Activated T-cell treated with anti-CD3 and anti-CD28 coated beads for 1 hour (primary cell): ENCODE data around the gene RASSF4.

Source experiments
- DNase-seq: peaks from one replicate; pipeline ENCODE4 v3.0.0-alpha.2; 2020; ENCODE audit warnings: low read depth

The RASSF4 gene

DNA sequence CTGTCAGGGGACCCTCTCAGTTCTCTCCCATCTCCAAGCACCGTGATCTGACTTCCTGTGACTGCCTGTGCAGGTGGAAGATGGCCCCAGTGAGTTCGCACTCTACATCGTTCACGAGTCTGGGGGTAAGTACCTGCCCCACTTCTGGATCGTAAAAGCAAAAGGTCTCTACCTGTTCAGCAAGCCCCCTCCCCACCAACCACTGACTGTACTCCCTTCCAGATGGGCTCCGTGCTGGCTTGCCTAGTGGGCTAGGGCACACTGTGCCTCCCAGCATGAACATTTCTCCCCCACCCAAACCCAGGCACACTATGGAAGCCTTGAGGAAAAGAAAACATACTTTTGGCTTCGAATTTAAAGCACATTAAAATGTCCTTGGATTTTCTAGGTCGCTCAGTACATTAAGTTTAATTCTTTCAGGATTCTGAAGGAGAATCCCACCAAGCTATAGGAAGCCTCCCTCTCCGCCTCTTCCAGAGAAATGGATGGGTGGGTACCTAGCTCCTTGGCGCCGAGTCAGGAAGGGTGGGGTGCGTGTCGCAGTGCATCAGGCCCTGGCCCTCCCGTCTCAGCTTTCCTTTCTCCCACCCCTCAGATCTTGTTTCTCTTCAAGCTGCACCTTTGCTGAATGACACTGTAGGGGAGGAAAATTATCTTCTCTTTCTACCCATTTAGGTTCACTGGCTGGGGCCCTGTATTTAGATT lies 30.1 kb downstream of the RASSF4 start:
- DNase-seq: no peak

DNA sequence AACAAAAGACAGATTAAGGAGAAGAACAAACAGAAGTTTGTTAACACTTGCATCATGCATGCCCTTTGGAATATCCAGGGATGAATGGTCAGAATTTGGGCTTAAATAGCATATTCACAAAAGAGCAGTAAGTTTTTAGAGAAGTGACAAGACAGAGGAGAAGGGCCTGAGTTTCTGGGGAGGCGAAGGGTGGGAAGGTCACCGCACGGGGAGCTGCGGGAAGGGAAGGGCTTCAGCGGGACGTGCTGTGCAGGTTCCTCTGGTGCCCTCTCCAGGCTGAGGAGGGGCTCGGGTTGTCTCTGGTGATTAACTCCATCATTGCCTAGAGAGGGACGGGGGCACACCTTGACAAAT lies 30.7 kb downstream of the RASSF4 start:
- DNase-seq: no peak

DNA sequence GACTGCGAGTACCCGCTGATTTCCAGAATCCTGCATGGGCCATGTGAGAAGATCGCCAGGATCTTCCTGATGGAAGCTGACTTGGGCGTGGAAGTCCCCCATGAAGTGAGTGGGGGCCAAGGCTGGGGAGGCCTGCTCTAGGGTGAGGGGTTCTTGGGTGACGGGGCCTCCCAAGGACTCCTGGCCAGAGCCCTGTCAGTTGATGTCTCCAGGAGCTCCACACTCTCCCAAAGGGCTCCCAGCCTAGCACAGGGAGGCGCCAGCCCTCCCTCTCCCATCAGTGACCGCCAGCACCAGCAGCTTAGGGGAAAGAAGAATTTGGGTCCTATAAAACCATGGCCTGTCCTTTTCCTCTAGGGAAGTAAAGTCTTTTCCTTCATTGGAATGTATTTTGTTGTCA lies 31.4 kb downstream of the RASSF4 start:
- DNase-seq: no peak

DNA sequence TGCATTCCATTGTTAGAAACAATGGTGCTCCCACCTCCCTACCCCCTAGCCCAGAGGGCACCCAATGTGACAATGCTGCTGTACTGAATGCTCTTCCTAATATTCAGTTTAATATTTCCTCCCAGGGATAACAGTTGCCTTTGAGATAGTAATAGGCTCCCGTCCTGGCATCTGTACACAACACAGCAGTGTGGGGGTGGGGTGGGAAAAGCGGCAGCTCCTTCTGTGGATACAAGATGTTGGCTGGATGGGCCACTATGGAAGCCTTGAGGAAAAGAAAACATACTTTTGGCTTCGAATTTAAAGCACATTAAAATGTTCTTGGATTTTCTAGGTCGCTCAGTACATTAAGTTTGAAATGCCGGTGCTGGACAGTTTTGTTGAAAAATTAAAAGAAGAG lies 32.0 kb downstream of the RASSF4 start:
- no peak for DNase-seq

DNA sequence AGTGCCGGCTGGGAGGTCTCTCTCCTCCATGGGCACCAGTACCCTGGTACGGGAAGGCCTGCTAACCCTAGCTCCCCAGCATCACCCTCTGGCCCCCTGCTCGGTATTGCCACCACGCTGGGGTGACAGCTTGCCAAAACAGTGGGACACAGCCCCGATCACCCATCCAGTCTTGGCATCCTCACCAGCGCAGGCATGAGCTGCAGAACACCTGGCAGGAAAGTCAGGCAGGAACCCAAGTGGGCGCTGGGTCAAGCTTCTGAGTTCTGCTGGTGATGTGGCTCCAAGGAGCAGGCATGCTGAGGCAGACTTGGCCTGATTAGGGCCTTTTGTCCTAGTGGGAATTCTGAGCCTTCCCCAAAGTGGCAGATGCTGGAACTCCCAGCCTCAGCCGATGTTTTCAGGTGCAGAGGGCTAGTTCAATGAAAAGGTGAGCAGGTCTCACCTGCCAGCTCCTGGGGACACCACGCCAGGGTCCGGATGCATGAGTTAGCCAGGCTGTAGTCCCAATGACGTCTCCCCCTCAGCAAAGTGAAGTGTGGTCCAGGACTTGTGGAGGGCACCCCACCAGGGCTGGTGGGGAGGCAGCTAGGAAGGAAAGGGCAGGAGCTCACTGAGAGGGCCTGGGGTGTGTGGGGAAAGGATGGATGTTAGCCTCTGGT lies 32.6 kb downstream of the RASSF4 start:
- no peak for DNase-seq

DNA sequence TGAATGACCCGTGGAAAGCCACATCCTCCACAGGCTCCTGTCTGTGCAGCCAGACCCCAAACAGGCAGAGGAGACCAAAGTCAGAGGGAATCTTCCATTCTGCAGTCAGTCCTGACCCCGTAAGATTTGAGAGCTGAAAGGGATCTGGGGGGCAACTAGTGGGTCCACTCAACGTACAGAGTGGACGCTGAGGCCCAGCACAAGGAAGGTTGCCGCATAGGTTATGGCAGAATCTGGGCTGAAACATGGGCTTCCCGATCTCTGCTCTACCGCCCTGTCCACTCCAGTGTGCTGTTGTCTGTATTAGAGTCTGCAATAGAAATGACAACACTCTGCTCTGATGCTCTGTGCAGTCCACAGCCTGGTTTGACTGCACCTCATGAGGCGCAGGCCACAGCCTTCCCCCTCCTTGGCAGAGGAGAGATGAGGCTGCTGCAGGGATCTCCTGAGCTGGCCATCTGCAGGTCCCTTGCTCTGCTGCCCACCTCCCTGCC lies 33.2 kb downstream of the RASSF4 start:
- no peak for DNase-seq

DNA sequence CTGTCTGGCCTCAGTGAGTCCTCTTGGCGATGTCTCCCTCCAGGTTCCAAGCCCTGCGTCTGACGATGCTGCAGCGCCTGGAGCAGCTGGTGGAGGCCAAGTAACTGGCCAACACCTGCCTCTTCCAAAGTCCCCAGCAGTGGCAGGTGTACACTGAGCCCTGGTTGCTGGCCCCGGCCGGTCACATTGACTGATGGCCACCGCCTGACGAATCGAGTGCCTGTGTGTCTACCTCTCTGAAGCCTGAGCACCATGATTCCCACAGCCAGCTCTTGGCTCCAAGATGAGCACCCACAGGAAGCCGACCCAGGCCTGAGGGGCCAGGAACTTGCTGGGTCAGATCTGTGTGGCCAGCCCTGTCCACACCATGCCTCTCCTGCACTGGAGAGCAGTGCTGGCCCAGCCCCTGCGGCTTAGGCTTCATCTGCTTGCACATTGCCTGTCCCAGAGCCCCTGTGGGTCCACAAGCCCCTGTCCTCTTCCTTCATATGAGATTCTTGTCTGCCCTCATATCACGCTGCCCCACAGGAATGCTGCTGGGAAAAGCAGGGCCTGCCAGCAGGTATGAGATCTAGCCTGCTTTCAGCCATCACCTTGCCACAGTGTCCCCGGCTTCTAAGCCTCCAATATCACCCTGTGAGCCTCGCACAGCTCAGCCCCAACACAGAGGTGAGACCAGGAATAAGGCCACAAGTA lies 33.8 kb downstream of the RASSF4 start:
- DNase-seq: no peak

DNA sequence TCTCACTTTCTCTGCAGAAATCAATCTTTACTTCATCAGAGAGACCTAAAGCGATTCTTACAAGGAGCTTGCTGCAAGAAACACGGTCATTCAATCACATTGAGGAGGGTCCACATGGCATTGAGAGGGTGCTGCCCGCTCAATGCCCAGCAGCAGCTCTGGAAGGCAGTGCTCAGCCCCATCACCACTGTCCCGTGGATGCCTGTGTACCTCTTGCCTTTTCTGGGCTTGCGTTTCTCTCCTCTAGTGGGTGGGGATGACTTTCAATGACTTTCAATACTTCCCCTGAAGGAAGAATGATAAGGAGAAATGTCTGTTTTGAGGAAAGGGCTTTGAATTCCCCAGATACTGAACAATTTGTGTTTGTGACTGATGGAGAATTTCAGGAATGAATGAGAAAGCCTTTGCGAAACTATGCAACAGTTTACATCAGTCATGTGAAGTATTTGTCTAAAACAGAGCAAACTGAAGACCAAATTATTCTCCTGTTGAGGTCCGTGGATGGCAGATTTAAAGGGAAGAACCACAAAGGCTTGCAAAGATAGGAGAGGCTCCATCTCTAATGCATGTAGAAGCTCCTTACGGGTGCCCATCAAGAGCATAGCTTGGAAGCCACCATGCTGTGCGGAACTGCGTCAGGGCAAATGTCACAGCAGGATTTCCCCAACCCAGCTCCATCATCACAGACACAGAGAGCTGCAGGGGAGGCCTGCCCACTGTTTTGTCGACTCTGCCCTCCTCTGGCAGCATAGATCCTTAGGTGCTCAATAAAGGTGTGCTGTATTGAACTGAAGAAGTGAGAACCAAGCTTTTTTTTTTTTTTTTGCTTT lies 34.5 kb downstream of the RASSF4 start:
- no peak for DNase-seq

DNA sequence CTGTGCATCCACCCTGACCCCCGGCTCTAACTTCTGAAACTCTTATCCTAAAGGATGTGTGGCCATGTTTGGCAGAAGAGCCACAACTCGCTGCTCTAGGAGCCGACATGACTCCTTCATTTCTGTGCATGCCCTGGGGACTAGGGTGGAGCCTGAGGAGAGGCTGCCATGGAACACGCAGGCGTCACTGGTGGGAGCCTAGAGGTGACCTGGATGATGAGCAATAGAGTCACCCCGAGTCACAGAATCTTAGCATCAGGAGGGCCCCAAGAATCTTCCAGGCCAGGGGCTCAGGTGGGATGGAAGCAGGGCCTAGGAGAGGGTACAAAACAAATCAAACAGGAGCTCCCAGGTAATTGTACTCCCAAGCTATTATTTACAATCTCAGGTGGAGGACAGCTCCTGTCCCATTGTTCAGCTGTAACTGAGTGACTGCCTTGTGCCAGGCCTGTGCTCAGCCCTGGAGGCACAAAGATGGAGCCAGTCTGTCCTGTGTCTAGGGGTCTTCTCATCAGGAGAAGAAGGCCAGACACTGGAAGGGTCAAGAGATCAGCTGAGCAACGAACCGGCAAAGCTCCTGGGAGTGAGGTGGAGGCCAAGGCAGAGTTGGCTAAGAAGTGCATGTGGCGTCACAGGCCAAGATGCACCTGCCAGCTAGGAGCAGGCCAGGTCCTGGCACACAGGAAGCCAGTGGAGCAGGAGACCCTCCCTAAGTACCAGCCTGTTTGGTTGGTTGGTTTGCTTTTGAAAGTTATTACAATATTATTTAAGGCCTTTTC lies 35.3 kb downstream of the RASSF4 start:
- no peak for DNase-seq

DNA sequence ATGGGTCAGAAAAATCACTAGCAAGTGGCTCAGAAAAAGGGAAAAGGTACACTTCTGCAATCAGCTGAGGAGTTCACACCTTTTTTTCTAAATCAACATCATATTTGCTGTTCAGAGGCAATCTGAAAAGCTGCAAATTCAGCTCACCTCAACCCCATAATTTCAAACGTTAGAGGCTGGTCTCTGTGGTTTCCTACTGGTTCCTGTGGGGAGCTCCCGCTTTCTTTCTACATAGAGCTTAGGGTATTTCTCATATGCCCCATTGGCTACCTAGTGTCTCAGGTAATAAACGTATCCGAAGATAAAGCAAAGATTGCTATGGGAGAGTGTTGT lies 35.9 kb downstream of the RASSF4 start:
- no peak for DNase-seq

DNA sequence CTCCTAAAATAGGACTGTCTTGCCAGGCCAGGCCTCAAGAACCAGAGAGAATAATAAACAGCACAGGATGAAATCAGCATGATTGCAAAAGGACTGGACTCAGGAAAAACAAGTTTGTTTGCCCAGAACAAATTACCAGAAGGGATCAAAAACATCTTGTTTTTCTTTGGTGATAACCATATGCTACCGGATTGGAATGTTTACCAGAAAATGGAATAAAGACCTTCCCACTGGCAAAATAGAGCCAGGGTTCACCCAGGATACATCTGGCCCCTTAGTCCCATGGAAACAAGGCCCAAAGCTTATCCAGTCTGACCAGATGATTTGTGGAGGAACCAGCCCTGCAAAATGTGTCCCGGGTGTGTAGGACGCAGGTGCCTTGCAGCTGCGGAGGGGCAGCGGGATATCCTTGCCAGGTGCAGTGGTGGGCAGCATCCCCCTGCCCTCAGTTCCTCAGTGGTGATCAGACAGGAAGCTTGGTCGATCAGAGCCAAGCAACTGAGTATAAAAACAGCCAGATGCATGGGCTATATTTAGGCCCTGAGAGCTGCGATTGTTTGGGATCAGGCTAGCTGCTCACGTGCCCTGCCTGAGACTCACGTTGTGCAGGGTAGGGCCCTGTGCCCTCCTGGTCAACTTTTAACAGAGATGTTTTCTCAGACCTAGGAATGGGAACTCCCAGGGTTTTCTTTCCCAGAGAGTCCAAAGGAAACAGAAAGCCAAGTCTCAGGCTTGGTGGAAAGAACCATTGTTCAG lies 36.5 kb downstream of the RASSF4 start:
- no peak for DNase-seq

DNA sequence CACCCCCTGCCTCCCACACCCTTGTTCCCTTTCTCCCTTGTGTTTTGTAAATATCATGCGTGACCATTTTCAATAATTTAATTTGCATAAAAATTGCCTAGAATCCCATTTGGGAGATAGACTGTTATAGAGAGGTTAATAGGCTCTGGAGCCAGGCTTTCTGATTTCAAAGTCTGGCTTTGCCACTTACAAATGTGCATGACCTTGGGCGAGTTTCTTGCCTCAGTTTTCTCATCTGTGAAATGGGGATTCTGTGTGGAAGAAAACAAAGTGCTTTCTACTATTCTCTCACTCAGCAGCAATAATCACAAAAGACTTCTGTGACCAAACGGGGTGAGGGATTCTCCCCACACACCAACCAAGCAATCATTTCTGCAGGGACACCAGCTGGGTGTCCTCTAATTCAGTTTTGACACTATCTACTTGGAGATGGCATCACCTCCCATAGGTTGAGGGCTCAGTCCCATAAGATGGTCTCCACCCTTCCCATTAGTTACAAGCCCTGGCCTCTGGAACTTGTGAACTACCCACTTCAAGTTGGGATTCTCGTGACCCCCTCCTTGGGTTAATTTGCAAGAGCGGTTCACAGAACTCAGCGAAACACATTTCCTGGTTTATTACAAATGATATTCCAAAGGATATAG lies 37.6 kb downstream of the RASSF4 start:
- no peak for DNase-seq

DNA sequence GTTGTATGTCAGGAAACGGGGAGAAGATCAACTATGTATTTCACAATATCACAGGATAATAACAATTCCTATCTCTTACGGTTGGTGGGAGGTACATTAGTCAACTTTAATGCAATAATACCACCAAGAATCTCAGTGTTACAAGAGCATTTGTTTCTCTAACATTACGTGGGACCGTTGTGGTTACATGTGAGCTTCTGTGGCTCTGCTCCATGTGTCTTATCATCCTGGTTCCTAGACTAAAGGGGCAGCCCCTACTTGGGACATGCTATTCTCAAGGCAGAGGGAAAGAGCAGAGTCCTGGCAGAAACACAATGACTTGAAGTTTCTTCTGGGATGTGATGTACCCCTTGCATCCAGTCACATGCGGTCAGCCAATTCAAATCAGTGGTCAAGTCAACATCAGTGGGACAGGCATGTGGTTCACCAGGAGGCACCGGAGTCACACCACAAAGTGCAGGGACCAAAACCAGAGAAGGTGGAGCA lies 38.6 kb downstream of the RASSF4 start:
- no peak for DNase-seq

DNA sequence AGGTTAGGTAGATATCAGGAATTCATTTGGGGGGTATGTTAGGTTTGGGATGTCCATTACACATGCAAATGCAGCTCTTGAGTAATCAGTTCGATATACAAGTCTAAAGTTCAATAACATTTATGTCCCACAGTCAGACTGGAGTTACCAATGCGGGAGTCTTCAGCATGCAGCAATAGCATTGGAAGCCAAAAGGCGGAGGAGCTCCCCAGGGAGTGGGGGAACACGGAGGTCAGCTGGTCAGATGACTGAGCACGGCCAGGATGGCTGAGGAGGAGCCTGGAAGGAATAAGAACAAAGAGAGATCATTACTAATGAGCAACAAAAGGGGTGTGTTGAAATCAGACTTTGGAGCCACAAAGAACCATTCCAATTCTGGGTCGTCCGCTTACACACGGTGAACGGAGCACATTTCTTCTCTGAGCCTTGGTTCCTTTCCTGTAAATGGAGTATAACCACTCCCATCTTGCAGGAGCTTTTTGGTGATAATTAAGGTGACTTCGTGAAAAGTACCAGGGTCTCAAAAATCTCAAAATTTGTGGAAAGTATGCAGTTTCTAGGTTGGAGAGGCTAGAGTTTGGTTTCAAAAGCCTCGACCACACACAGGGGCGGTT lies 40.6 kb downstream of the RASSF4 start:
- no peak for DNase-seq

DNA sequence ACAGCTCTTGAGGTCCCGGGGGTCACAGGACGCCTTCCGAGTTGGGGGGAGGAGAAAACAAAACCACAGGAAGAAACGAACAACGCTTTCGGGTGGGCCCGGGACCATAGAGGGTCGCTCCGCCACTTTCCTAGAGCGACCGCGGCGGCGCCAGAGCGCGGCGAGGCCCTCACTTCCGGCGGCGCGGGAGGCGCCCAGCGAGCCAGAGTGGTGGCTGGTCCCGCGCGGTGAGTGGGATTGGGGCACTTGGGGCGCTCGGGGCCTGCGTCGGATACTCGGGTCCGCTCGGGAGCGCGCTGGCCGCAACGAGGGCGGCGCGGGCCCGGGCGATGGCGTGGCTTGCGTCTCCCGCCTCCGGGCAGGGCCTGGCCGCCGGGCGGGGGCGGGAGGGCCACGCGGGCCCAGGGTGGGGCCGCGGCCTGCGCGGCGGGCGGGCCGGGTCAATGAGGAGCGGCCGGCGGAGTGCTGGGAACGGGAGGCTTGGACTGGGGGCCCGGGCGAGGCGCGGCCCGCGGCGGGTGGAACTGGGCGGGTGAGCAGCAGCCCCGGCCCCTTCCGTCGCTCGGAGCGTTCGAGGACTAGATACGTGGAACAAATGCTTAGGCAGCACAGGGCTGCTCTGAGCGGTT lies 41.3 kb downstream of the RASSF4 start, which contains the start of gene ZNF22:
Gene ZNF22, plus strand, starts transcription at position 172 of the 629 bp plus-strand sequence. CDS start 2,446 bp downstream, outside the sequence.
- DNase-seq: peak; percentile 54

DNA sequence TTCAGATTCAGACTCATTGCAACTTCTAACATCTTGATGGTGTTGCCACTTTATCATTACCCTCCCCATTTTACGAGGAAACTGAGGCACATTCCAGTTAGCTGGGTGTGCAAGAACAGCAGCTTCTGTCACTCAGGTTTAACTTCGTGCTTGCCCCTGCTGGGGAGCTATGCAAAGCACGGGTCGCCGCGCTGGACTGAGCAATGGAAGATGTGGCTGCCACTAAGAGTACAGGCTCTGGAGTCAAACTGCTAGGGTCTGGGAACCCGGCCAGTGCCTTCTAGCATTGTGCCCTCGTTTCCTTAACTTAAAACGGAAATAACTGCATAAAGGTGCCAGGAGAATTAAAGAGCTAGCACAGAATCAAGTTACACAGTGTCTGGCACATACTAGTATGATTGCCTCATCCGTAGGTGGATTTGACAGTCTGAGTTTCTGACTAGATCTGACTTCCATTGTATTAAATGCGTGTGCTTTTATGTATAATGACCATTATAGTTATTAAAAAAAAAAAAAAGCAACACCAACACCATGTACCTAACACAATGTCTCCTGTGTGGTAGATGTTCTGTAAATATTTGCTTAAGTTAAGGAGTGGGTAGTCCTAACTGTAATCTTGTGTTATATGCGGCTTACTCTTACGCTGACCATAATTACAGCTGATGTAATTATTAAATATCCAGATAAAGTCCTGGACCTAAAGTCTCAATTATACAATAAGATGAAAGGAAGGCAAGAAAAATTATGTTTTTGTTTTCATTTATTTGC lies 42.0 kb downstream of the RASSF4 start:
- peak; percentile 26 for DNase-seq

DNA sequence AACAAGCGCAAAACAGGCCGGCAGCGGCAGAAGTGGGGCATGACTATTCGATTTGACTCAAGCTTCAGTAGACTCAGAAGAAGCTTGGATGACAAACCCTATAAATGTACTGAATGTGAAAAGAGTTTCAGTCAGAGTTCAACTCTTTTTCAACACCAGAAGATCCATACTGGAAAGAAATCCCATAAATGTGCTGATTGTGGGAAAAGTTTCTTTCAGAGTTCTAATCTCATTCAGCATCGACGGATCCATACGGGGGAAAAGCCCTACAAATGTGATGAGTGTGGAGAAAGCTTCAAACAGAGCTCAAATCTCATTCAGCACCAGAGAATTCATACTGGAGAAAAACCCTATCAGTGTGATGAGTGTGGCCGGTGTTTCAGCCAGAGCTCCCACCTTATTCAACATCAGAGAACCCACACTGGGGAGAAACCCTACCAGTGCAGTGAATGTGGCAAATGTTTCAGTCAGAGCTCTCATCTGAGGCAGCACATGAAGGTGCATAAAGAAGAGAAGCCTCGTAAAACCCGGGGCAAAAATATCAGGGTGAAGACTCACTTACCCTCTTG lies 43.9 kb downstream of the RASSF4 start:
- no peak for DNase-seq

DNA sequence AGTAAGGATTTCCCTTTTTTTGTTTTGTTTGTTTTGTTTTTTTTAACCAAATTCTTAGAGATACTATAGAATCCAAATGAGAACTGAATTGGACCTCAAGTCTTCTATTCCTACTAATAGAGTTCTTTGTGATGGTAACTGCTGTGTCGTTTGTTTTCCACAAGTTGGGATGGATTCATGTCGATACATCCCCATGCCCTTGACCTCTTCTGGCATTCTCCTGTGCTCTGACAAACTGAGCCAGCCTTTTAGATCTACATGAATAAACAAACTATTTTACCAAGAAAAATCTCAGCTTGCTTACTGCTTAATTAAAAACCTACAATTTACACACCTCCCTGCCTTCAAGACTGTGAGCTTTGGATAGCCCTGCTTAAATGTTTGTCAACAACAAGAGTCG lies 45.1 kb downstream of the RASSF4 start:
- no peak for DNase-seq
